Type B pancreatic cell (in vitro differentiated cells): ENCODE results near the gene RGS1. TPM values are rescaled to one million over a fixed set of nuclear protein-coding genes. Genes with fewer than 3 reads are reported as not detected.
"Not testable (repeated sequence)": the region's sequence is repeated elsewhere in the genome, so short reads cannot be mapped to it uniquely, and the experiment has no call there.

ENCODE experiments used
- DNase-seq: peaks from one replicate; pipeline ENCODE4 v3.0.0; 2021; ENCODE audit warnings: mixed read lengths; ENCODE audit not compliant: unreplicated experiment; ENCODE audit errors: extremely low spot score
- H3K27ac Mint-ChIP-seq: 2 replicates; pipeline ENCODE4 v1.8.0; 2021; ENCODE audit warnings: mild to moderate bottlenecking, mixed read lengths
- H3K27me3 Mint-ChIP-seq: 2 replicates; pipeline ENCODE4 v1.8.0; 2021; ENCODE audit warnings: mixed read lengths
- H3K36me3 Mint-ChIP-seq: 2 replicates; pipeline ENCODE4 v1.8.0; 2021; ENCODE audit warnings: mixed read lengths
- H3K4me1 Mint-ChIP-seq: one replicate; pipeline ENCODE4 v1.8.0; 2021; ENCODE audit warnings: mixed read lengths; ENCODE audit not compliant: unreplicated experiment
- H3K4me3 Mint-ChIP-seq: 2 replicates; pipeline ENCODE4 v1.8.0; 2021; ENCODE audit warnings: mild to moderate bottlenecking, mixed read lengths
- H3K9me3 Mint-ChIP-seq: 2 replicates; pipeline ENCODE4 v1.8.0; 2021; ENCODE audit warnings: mixed read lengths
- total RNA-seq: library from RNA; stranded (reverse); gene quantifications from 2 replicates; pipeline ENCODE4 v1.2.1, GENCODE V29; 2021; ENCODE audit warnings: low replicate concordance
- TF ChIP-seq, protein P1 (sequence below): fragments of 200-600 bp; sonication (generic); conservative IDR thresholded peaks from 2 replicates; pipeline ENCODE4 v1.5.0; 2021; ENCODE audit warnings: antibody characterized with exemption, mild to moderate bottlenecking

RGS1 gene
- total RNA-seq, 1 donor from 2014 or later = 1.1 TPM

DNA sequence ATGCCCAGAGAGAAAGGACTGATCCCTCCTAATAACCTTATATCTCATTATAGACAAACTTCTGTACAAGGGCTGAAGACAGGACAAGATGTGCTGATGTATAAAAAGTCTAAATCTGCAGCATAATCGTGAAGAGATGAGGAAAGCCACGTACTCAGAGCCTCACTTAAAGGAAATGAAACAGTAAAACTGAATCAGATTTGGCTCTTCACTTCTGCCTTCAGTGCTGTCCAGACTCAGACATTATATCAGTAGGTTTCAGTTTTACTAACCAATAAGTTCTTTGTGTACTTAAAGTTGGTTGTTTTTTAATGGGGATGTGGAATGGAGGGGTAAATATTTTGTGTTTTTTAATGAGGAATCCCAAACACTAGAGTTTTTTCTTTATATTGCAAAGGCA lies 45.3 kb upstream of the RGS1 start:
- H3K4me3 Mint-ChIP-seq = no peak overlapping the region
- peaks cover 4% of the 10 kb centered on the region for H3K4me1 Mint-ChIP-seq
- no peak overlapping the region for H3K27ac Mint-ChIP-seq
- H3K36me3 Mint-ChIP-seq = peaks cover 3% of the 10 kb centered on the region
- no peaks in the 10 kb centered on the region for H3K9me3 Mint-ChIP-seq
- H3K27me3 Mint-ChIP-seq = no peaks in the 10 kb centered on the region
- no peak for DNase-seq
- TF ChIP-seq, protein P1, sequence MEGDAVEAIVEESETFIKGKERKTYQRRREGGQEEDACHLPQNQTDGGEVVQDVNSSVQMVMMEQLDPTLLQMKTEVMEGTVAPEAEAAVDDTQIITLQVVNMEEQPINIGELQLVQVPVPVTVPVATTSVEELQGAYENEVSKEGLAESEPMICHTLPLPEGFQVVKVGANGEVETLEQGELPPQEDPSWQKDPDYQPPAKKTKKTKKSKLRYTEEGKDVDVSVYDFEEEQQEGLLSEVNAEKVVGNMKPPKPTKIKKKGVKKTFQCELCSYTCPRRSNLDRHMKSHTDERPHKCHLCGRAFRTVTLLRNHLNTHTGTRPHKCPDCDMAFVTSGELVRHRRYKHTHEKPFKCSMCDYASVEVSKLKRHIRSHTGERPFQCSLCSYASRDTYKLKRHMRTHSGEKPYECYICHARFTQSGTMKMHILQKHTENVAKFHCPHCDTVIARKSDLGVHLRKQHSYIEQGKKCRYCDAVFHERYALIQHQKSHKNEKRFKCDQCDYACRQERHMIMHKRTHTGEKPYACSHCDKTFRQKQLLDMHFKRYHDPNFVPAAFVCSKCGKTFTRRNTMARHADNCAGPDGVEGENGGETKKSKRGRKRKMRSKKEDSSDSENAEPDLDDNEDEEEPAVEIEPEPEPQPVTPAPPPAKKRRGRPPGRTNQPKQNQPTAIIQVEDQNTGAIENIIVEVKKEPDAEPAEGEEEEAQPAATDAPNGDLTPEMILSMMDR = no peak

DNA sequence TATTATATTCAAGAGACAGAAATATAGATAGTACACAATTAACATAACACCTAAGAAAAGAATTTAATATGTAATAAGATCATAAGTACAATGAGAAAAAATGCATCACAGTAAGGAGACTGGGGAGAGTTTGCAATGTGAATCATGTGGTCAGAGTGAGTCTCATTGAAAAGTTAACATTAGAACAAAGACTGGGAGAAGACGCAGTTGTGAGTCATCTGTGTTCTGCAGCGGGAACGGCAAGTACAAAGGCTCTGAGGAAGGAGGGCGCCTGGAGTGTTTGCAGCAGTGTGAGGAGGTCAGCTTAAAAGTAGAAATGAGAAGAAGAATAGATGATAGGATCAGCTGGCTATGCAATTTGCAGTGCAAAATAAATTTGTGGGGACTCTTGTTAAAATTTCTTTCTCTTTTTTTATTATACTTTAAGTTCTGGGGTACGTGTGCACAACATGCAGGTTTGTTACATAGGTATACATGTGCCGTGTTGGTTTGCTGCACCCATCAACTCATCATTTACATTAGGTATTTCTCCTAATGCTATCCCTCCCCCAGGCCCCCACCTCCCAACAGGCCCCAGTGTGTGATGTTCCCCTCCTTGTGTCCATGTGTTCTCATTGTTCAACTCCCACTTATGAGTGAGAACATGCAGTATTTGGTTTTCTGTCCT lies 44.4 kb upstream of the RGS1 start:
- not testable (repeated sequence) for H3K4me1 Mint-ChIP-seq, H3K27ac Mint-ChIP-seq, H3K4me3 Mint-ChIP-seq, DNase-seq, H3K27me3 Mint-ChIP-seq, H3K9me3 Mint-ChIP-seq, H3K36me3 Mint-ChIP-seq

DNA sequence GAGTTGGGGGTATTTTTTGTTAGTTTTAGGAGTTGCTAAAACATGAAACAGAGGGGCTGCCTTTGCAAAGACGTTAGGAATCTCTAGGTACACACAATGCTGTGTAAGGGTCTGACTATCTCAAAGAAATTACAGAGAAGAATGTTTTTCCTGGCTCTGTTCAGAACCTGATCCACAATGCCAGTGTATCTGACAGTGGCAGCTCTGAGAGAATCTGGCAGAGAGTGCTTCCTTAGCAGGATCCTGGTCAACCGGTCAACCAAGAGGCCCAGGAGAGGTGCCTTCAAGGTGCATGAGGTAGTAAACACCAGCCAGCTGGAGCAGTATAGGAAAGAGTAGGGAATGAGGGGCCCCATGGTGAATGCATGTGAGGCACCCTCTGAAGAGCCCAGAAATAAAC lies 40.9 kb upstream of the RGS1 start:
- Mint-ChIP-seq H3K36me3 (peaks cover 3% of the 10 kb centered on the region), H3K27ac (no peak overlapping the region), H3K4me3 (no peak overlapping the region), H3K27me3 (no peaks in the 10 kb centered on the region), H3K9me3 (no peaks in the 10 kb centered on the region), H3K4me1 (peaks cover 18% of the 10 kb centered on the region)
- TF ChIP-seq, protein P1 = no peak
- no peak for DNase-seq

DNA sequence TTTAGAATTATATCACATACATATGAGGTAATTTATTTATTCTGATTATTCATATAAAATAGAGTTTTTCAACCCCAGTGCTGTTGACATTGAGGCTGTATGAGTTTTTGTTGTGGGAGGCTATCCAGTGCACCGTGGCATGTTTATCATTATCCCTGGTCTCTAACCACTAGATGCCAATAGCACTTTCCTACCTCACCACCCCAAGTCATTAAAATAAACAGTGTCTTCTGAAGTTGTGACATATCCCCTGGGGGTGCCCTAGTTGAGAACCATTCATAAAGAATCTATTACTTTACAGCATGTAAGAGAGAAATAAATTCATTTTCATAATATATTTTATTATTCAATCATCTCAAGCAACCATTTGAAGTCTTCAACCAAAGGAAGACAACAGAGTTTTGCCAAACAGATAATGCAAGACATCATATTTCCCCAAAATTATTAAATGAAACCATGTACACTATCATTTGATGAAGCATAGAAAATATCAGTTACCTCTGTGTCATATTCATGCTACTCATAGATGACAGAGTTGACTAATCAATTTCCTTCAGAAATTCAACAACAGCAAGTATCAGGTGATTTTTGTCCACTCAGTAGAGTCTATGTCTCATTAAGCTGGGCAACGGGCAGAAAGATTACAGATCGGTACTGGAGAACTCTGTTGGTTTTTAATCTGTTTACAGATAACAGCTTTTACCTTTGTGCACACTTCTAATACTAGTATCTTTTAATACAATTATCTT lies 39.5 kb upstream of the RGS1 start:
- TF ChIP-seq, protein P1 = no peak
- H3K4me1 Mint-ChIP-seq = peaks cover 19% of the 10 kb centered on the region
- H3K27me3 Mint-ChIP-seq = no peaks in the 10 kb centered on the region
- peaks cover 1% of the 10 kb centered on the region for H3K36me3 Mint-ChIP-seq
- DNase-seq = no peak
- H3K27ac Mint-ChIP-seq = no peak overlapping the region
- no peaks in the 10 kb centered on the region for H3K9me3 Mint-ChIP-seq
- no peak overlapping the region for H3K4me3 Mint-ChIP-seq

DNA sequence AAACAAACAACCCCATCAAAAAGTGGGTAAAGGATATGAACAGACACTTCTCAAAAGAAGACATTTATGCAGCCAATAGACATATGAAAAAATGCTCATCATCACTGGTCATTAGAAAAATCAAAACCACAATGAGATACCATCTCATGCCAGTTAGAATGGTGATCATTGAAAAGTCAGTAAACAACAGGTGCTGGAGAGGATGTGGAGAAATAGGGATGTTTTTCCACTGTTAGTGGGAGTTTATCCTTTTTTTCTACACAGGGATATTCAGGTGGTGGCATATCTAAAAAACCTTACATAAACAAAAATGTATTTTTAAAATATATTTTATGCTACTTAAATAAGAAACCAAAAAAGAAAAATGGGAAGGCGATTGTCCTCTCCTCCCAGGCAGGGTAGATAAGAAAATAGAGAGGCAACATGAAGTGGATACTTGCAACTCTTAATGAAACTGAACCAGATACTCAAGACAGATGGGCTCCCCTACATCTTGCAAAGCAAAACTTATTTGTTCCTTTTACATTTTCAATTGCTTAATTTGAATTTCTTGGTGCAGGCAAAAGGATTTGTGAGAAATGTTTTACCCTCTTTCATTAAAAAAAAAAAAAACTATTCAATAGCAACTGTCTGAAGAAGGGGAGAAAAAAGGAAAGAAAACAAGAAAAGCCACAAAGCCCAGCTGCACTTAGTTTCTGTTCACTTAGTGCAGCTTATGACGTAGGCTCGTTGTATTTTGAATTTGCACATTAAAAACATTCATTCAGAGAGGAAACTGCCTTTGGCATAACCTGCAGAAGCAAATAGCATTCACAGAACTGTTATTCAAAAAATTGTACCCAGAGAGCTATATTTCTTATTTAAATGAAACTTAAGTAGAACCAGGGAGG lies 36.9 kb upstream of the RGS1 start:
- DNase-seq = no peak
- Mint-ChIP-seq H3K4me1 (peaks cover 17% of the 10 kb centered on the region), H3K27me3 (no peaks in the 10 kb centered on the region), H3K27ac (peak overlapping the region; percentile 81), H3K36me3 (no peaks in the 10 kb centered on the region), H3K4me3 (peak overlapping the region; percentile 33), H3K9me3 (no peaks in the 10 kb centered on the region)
- TF ChIP-seq, protein P1 = no peak
